PFSK-1 (cell line): ENCODE data around the gene LMBRD1.

ENCODE experiments used
- FOXP2 ChIP-seq: optimal IDR thresholded peaks from 2 replicates; pipeline ENCODE3; 2011; ENCODE audit warnings: borderline replicate concordance, control low read depth, inconsistent platforms; ENCODE audit not compliant: insufficient read depth; ENCODE audit errors: extremely low read length, extremely low read depth
- POLR2AphosphoS5 ChIP-seq: IDR thresholded peaks from 2 replicates; pipeline ENCODE4 v1.6.1; 2012; ENCODE audit warnings: low read depth, mild to moderate bottlenecking, control low read depth, low read length, moderate library complexity
- SIN3A ChIP-seq: IDR thresholded peaks from 2 replicates; pipeline ENCODE4 v1.6.1; 2012; ENCODE audit warnings: mild to moderate bottlenecking, low read length, moderate library complexity, borderline replicate concordance; ENCODE audit not compliant: insufficient read depth
- TAF1 ChIP-seq: IDR thresholded peaks from 2 replicates; pipeline ENCODE4 v1.6.1; 2012; ENCODE audit warnings: low read length, control low read depth, borderline replicate concordance; ENCODE audit not compliant: insufficient read depth
- TF ChIP-seq, protein P1 (sequence below), 2 experiments: IDR thresholded peaks; 2 replicates each; pipeline versions ENCODE4 v1.6.1 to v1.8.0; 2011 to 2012; ENCODE audit warnings: low read depth in 2 of 2, low read length in 2 of 2, control low read depth in 1 of 2, inconsistent platforms in 1 of 2, mild to moderate bottlenecking in 1 of 2, moderate library complexity in 1 of 2; ENCODE audit not compliant: insufficient read depth in 1 of 2

The LMBRD1 gene

DNA sequence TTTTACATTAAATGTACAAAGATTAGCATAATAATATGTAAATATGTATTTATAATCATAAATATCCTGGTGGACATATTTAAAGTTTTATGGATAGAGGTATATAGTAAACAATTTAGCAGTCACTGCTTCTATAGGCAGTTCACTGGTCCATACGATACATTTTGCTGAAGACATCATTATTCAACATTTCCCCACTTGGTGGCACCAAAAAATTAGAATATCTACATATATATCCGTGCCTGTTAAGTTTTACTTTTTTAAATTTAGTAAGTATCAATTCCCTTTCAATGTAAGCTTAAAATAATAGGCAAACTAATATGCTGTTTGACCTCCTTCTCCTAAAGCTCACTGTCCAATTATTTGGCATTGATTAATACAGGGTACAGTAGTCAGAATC lies 64.2 kb downstream of the LMBRD1 start:
- TF ChIP-seq POLR2AphosphoS5 (no peak), SIN3A (no peak), FOXP2 (no peak), TAF1 (no peak)
- TF ChIP-seq, protein P1, sequence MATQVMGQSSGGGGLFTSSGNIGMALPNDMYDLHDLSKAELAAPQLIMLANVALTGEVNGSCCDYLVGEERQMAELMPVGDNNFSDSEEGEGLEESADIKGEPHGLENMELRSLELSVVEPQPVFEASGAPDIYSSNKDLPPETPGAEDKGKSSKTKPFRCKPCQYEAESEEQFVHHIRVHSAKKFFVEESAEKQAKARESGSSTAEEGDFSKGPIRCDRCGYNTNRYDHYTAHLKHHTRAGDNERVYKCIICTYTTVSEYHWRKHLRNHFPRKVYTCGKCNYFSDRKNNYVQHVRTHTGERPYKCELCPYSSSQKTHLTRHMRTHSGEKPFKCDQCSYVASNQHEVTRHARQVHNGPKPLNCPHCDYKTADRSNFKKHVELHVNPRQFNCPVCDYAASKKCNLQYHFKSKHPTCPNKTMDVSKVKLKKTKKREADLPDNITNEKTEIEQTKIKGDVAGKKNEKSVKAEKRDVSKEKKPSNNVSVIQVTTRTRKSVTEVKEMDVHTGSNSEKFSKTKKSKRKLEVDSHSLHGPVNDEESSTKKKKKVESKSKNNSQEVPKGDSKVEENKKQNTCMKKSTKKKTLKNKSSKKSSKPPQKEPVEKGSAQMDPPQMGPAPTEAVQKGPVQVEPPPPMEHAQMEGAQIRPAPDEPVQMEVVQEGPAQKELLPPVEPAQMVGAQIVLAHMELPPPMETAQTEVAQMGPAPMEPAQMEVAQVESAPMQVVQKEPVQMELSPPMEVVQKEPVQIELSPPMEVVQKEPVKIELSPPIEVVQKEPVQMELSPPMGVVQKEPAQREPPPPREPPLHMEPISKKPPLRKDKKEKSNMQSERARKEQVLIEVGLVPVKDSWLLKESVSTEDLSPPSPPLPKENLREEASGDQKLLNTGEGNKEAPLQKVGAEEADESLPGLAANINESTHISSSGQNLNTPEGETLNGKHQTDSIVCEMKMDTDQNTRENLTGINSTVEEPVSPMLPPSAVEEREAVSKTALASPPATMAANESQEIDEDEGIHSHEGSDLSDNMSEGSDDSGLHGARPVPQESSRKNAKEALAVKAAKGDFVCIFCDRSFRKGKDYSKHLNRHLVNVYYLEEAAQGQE (IDR thresholded peaks at IDR 0.05; ENCODE audit: insufficient read depth in 1 of 2, low read depth in 2 of 2, low read length in 2 of 2), result no peak

DNA sequence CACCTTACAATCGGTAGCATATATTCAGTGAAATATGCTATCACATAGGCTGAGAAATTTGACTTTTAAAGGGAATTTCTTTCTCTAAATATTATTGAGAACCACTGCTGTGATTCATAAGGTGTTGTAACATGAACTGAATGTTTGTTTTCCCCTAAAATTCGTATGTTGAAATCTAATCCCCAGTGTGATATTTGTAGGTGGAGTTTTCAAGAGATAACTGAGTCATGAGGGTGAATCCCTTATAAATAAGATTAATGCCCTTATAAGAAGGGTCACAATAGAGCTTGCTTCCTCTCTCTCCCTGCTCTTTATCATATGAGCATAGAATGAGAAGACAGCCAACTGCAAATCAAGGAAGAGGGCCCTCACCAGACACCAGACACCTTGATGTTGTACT lies 64.8 kb downstream of the LMBRD1 start:
- TF ChIP-seq POLR2AphosphoS5 (no peak), TAF1 (no peak), SIN3A (no peak), FOXP2 (no peak)
- TF ChIP-seq, protein P1 (IDR thresholded peaks at IDR 0.05; ENCODE audit: insufficient read depth in 1 of 2, low read depth in 2 of 2, low read length in 2 of 2), result no peak

DNA sequence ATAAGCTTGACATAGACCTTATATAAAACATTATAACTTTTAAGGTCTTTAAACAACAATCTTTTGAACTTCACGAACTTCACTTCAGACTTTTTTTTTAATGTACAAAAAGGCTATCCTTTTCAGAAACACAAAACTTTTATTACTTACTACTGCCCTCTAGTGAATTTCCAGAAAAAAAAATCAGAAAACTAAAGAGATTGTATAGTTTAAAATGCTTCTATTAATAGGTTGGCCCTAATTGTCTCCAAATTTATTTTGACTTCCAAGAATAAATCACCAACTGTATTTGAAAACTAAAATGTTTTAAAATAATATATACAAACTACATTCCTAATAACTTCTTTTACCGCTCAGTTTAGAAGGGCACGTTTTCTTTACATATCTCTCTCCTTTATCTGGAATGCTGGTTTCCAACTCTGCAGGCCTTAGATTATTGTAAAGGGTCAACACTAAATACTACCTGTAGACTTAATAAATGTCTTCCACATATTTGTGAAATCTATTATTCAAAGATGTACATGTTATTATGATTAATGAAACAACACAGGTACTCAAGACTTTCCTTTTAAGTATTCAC lies 66.8 kb downstream of the LMBRD1 start:
- TF ChIP-seq, protein P1 (IDR thresholded peaks at IDR 0.05; ENCODE audit: insufficient read depth in 1 of 2, low read depth in 2 of 2, low read length in 2 of 2), result no peak
- TF ChIP-seq TAF1 (no peak), SIN3A (no peak), POLR2AphosphoS5 (no peak), FOXP2 (no peak)

DNA sequence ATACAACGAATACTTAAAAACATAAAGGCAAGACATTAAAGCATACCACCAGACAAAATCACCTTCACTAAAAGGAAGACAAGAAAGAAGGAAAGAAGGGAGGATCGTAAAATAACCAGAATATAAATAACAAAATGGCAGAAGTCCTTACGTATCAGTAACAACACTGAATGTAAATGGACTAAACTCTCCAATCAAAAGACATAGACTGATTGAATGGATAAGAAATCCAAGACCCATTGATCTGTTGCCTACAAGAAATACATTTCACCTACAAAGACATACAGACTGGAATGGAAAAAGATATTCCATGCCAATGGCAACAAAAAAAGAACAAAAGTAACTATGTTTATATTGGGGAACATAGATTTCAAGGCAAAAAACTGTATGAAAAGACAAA lies 74.1 kb downstream of the LMBRD1 start:
- no peak for TF ChIP-seq POLR2AphosphoS5
- no peak for TF ChIP-seq FOXP2
- TF ChIP-seq TAF1, result no peak
- no peak for TF ChIP-seq SIN3A
- TF ChIP-seq, protein P1 (IDR thresholded peaks at IDR 0.05; ENCODE audit: insufficient read depth in 1 of 2, low read depth in 2 of 2, low read length in 2 of 2), result no peak
